ENCODE results near the gene PLD1. TPM values are rescaled to one million over a fixed set of nuclear protein-coding genes. Genes with fewer than 3 reads are reported as not detected.
"Not testable (repeated sequence)": the region's sequence is repeated elsewhere in the genome, so short reads cannot be mapped to it uniquely, and the experiment has no call there.

PLD1 gene
- total and polyA plus RNA-seq, 10 donors: 3.0 to 75.2 (median 54.0) TPM

DNA sequence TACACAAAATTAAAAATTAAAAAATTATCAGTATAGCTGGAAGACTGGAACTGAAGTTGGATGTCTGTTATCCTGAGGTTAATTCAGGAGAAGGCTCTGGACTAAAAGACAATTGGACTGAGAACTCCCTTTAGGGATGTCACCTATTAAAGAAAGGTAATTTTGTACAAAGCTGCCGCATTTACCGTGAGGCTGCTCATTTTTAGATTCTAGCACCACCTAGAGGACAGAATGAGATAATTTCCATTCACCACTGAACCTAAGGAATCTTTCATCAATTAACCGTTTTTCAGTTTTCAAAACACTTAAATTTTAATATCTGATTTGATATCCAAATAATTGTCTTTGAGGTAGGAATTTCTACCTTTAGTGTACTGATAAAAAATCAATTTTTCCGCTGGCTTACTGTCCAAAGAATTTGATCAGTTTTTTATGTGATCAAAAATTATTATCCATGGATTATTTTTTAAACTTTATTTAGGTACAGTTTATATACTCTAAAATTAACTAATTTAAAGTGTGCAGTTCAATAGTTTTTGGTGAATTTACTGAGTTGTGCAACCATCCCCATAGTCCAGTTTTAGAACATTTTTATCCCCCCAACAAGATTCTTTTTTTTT lies 243.4 kb downstream of the PLD1 start:
- no peaks in the 10 kb centered on the region for H3K27me3 ChIP-seq (replicated peaks in 1 of 7)
- no peak for DNase-seq
- 3 to 9% (median 6%) methylated on average over 4 of the region's 4 CpGs for WGBS, 5 donors
- TF ChIP-seq POLR2A (IDR thresholded peaks at IDR 0.05) (no peak), POLR2AphosphoS5 (IDR thresholded peaks at IDR 0.05) (no peak)
- TF ChIP-seq, protein P1, sequence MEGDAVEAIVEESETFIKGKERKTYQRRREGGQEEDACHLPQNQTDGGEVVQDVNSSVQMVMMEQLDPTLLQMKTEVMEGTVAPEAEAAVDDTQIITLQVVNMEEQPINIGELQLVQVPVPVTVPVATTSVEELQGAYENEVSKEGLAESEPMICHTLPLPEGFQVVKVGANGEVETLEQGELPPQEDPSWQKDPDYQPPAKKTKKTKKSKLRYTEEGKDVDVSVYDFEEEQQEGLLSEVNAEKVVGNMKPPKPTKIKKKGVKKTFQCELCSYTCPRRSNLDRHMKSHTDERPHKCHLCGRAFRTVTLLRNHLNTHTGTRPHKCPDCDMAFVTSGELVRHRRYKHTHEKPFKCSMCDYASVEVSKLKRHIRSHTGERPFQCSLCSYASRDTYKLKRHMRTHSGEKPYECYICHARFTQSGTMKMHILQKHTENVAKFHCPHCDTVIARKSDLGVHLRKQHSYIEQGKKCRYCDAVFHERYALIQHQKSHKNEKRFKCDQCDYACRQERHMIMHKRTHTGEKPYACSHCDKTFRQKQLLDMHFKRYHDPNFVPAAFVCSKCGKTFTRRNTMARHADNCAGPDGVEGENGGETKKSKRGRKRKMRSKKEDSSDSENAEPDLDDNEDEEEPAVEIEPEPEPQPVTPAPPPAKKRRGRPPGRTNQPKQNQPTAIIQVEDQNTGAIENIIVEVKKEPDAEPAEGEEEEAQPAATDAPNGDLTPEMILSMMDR (IDR thresholded peaks at IDR 0.05 in 8 of 11, conservative IDR thresholded peaks at IDR 0.05 in 3 of 11): peak; percentile 49 to 82 (median 73)
- no peak overlapping the region for H3K4me3 ChIP-seq
- H3K27ac ChIP-seq: no peak overlapping the region
- H3K4me1 ChIP-seq: peaks cover 0 to 24% (median 7%) of the 10 kb centered on the region in 6 donors
- intact Hi-C loops (cut with DNase I; ENCODE audit: low total_unique reads): loop anchor here (5.0 kb wide), 3 partner anchors 380 to 605 kb away; no protein-coding TSS in a partner anchor
- H3K36me3 ChIP-seq: no peaks in the 10 kb centered on the region
- no peaks in the 10 kb centered on the region for H3K9me3 ChIP-seq

DNA sequence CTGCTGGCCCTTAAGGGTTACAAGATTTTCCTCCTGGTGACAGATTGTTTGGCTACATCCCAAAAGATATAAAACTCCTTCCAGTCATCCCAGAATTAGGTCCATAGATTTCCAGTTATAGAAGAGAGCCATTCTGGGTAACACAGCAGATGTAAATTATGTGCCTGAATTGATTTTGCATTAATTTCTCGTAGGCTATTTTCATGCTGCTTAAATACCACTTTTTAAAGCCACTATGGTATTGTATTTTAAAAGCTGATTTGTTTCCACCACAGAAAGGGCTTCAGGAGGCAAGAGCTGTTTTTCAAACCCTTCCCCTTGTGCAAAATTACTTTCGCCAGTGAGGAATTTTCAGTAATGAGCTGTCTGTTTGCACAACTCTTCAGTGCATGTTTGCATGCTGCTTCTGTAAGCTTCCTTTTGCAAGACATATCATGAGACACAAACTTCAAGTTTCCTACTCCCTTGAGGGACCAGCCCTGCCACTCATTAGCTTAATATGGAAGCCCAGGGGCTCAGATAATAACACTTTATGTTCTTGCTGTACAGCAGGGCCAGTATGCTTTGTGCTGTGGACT lies 244.7 kb downstream of the PLD1 start:
- Histone ChIP-seq H3K9me3 (no peaks in the 10 kb centered on the region), H3K36me3 (no peaks in the 10 kb centered on the region), H3K4me1 (peaks cover 0 to 24% (median 7%) of the 10 kb centered on the region in 6 donors), H3K4me3 (no peak overlapping the region), H3K27me3 (replicated peaks in 1 of 7) (no peaks in the 10 kb centered on the region), H3K27ac (no peak overlapping the region)
- intact Hi-C loops (cut with DNase I; ENCODE audit: low total_unique reads): loop anchor here (5.0 kb wide), 3 partner anchors 378 to 603 kb away; no protein-coding TSS in a partner anchor
- no peak for TF ChIP-seq POLR2A (IDR thresholded peaks at IDR 0.05)
- no peak for TF ChIP-seq POLR2AphosphoS5 (IDR thresholded peaks at IDR 0.05)
- TF ChIP-seq, protein P1 (IDR thresholded peaks at IDR 0.05 in 8 of 11, conservative IDR thresholded peaks at IDR 0.05 in 3 of 11): no peak
- 61 to 88% (median 80%) methylated on average over 2 of the region's 2 CpGs for WGBS, 5 donors
- DNase-seq: no peak

DNA sequence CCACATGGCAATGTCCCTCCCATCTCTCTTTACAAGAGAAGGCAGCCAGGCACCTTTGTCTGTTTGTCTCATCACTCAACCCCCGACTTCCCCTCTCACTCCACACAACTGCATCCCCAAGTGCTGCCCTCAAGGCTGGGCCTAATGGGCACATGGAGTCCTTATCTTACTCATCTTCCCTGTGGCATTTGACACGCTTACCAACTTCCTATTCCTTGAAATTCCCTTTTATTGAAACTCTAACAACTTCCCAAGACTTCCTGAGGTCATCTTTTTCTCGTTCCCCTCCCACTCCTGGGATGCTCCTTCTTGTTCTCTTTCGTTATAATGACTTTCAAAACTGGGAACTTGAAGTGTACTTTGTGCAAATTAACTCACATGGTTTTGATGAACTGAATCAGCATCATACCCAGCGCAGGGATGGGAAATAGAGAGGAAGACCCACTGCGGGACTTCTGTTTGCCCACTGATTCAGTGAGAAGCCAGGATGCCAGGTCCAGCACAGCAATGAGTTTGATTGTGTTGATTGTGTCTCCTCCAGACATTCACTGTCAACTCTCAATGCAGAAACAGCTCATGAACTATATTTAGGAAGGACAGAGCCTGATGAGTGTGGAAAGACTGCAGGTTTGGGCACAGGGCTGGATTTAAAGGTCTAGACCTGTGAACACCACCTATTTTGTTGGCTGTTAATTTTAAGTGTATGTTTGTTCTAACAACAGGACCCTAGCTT lies 245.4 kb downstream of the PLD1 start:
- 51 to 66% (median 57%) methylated on average over 6 of the region's 6 CpGs for WGBS, 5 donors
- intact Hi-C loops (cut with DNase I; ENCODE audit: low total_unique reads): loop anchor here (5.0 kb wide), 3 partner anchors 378 to 603 kb away; no protein-coding TSS in a partner anchor
- no peaks in the 10 kb centered on the region for H3K27me3 ChIP-seq (replicated peaks in 1 of 7)
- H3K27ac ChIP-seq: no peak overlapping the region
- no peaks in the 10 kb centered on the region for H3K36me3 ChIP-seq
- TF ChIP-seq POLR2AphosphoS5 (IDR thresholded peaks at IDR 0.05) (no peak), POLR2A (IDR thresholded peaks at IDR 0.05) (no peak)
- TF ChIP-seq, protein P1 (IDR thresholded peaks at IDR 0.05 in 8 of 11, conservative IDR thresholded peaks at IDR 0.05 in 3 of 11): no peak
- no peaks in the 10 kb centered on the region for H3K9me3 ChIP-seq
- H3K4me1 ChIP-seq: peaks cover 0 to 24% (median 7%) of the 10 kb centered on the region in 6 donors
- no peak overlapping the region for H3K4me3 ChIP-seq
- no peak for DNase-seq

DNA sequence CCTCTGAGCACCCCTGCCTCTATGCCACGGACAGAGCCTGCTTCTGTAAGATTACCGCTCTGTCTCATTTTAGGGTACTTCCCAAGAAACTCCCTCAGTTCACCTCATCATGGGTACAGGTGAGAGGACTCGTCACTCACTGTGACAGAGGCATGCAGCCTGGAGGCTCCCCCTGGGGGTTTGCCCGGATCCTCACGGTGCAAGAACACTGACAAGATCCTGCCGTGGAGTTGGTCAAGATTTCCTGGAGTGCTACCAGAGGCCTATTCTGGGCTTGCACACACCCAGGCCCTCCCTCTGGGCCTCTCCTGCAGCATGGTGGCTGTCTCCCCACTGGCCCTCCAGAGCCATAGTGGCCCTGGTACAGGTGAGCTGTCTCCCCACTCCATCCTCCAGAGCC lies 247.0 kb downstream of the PLD1 start:
- no peaks in the 10 kb centered on the region for H3K9me3 ChIP-seq
- no peak overlapping the region for H3K27ac ChIP-seq
- intact Hi-C loops (cut with DNase I; ENCODE audit: low total_unique reads): no loop called here
- H3K4me1 ChIP-seq: peaks cover 0 to 24% (median 7%) of the 10 kb centered on the region in 6 donors
- 82 to 91% (median 85%) methylated on average over 4 to 6 of the region's 6 CpGs for WGBS, 5 donors
- no peaks in the 10 kb centered on the region for H3K27me3 ChIP-seq (replicated peaks in 1 of 7)
- no peak overlapping the region for H3K4me3 ChIP-seq
- H3K36me3 ChIP-seq: no peaks in the 10 kb centered on the region
- TF ChIP-seq POLR2AphosphoS5 (IDR thresholded peaks at IDR 0.05) (no peak), POLR2A (IDR thresholded peaks at IDR 0.05) (no peak)
- TF ChIP-seq, protein P1 (IDR thresholded peaks at IDR 0.05 in 8 of 11, conservative IDR thresholded peaks at IDR 0.05 in 3 of 11): no peak
- DNase-seq: no peak

DNA sequence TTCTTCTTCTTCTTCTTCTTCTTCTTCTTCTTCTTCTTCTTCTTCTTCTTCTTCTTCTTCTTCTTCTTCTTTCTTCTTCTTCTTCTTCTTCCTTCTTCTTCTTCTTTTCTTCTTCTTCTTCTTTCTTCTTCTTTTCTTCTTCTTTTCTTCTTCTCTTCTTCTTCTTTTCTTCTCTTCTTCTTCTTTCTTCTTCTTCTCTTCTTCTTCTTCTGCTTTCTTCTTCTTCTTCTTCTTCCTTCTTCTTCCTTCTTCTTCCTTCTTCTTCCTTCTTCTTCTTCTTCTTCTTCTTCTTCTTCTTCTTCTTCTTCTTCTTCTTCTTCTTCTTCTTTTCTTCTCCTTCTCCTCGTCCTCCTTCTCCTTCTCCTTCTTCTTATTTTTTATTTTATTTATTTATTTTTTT lies 247.8 kb downstream of the PLD1 start:
- DNase-seq; H3K4me3 ChIP-seq; intact Hi-C loops (cut with DNase I; ENCODE audit: low total_unique reads); H3K27me3 ChIP-seq (replicated peaks in 1 of 7); H3K9me3 ChIP-seq; H3K27ac ChIP-seq; H3K36me3 ChIP-seq: not testable (repeated sequence)
- 45 to 84% (median 75%) methylated on average over 1 of the region's 1 CpG for WGBS, 5 donors
- peaks cover 0 to 24% (median 7%) of the 10 kb centered on the region in 6 donors for H3K4me1 ChIP-seq
